Immature natural killer cell (primary cell): ENCODE measurements around the gene AIF1L. TPM values are rescaled to one million over a fixed set of nuclear protein-coding genes. Genes with fewer than 3 reads are reported as not detected.
A peak's percentile ranks its signal among the peaks of the same experiment; 100 is the strongest.

ENCODE experiments used
- DNase-seq, 3 donors: peaks; one replicate each; pipeline ENCODE4 v3.0.0; 2022; ENCODE audit warnings: mixed read lengths in 1 of 3
- H3K27ac Mint-ChIP-seq, 6 donors: one replicate each; pipeline ENCODE4 v1.8.0; 2020; ENCODE audit warnings: mixed read lengths in 6 of 6, mild to moderate bottlenecking in 5 of 6, inconsistent platforms in 4 of 6, moderate library complexity in 3 of 6
- H3K27me3 Mint-ChIP-seq, 3 donors: one replicate each; pipeline ENCODE4 v1.8.0; 2020 to 2021; ENCODE audit warnings: low read depth in 3 of 3, mild to moderate bottlenecking in 3 of 3, mixed read lengths in 3 of 3, moderate library complexity in 3 of 3, inconsistent platforms in 1 of 3
- H3K36me3 Mint-ChIP-seq, 3 donors: one replicate each; pipeline ENCODE4 v1.8.0; 2020; ENCODE audit warnings: mixed read lengths in 3 of 3, inconsistent platforms in 2 of 3, mild to moderate bottlenecking in 2 of 3
- H3K4me1 Mint-ChIP-seq, 2 donors: one replicate each; pipeline ENCODE4 v1.8.0; 2020; ENCODE audit warnings: inconsistent platforms in 2 of 2, mild to moderate bottlenecking in 2 of 2, mixed read lengths in 2 of 2, moderate library complexity in 1 of 2
- H3K4me3 Mint-ChIP-seq, 5 donors: one replicate each; pipeline ENCODE4 v1.8.0; 2020; ENCODE audit warnings: mild to moderate bottlenecking in 5 of 5, mixed read lengths in 5 of 5, inconsistent platforms in 3 of 5, moderate library complexity in 3 of 5
- H3K9me3 Mint-ChIP-seq, 6 donors: one replicate each; pipeline ENCODE4 v1.8.0; 2020; ENCODE audit warnings: mild to moderate bottlenecking in 6 of 6, mixed read lengths in 6 of 6, inconsistent platforms in 4 of 6, moderate library complexity in 3 of 6
- polyA plus RNA-seq, 3 donors: library from polyadenylated mRNA; unstranded; fragments of 300-500 nt; fragmentation: Illumina TruSeq; gene quantifications; one replicate each; pipeline ENCODE4 v1.2.3, GENCODE V29; 2021

The AIF1L gene
- polyA plus RNA-seq, 3 donors from 2014 or later = not detected

GRCh38 chr9:131165523-131165922 lies 69.2 kb downstream of the AIF1L start:
- H3K4me3 Mint-ChIP-seq = no peak overlapping the region
- no peaks in the 10 kb centered on the region for H3K4me1 Mint-ChIP-seq
- no peaks in the 10 kb centered on the region for H3K9me3 Mint-ChIP-seq
- H3K27me3 Mint-ChIP-seq = peaks cover 0 to 1% (median 0%) of the 10 kb centered on the region in 3 donors
- DNase-seq = no peak
- H3K36me3 Mint-ChIP-seq = peaks cover 28 to 55% (median 32%) of the 10 kb centered on the region in 3 donors
- H3K27ac Mint-ChIP-seq = no peak overlapping the region

GRCh38 chr9:131167146-131167692 lies 70.9 kb downstream of the AIF1L start:
- H3K9me3 Mint-ChIP-seq = no peaks in the 10 kb centered on the region
- peaks cover 0 to 1% (median 0%) of the 10 kb centered on the region in 3 donors for H3K27me3 Mint-ChIP-seq
- H3K4me3 Mint-ChIP-seq = no peak overlapping the region
- DNase-seq = no peak
- H3K27ac Mint-ChIP-seq = peak overlapping the region in 1 of 6 donors; percentile 21
- no peaks in the 10 kb centered on the region for H3K4me1 Mint-ChIP-seq
- H3K36me3 Mint-ChIP-seq = peaks cover 28 to 56% (median 39%) of the 10 kb centered on the region in 3 donors

GRCh38 chr9:131167936-131168335 lies 71.6 kb downstream of the AIF1L start:
- Mint-ChIP-seq H3K36me3 (peaks cover 29 to 57% (median 35%) of the 10 kb centered on the region in 3 donors), H3K27ac (peak overlapping the region in 1 of 6 donors; percentile 21), H3K4me3 (no peak overlapping the region), H3K4me1 (no peaks in the 10 kb centered on the region), H3K9me3 (no peaks in the 10 kb centered on the region), H3K27me3 (no peaks in the 10 kb centered on the region)
- DNase-seq = no peak

GRCh38 chr9:131169563-131170240 lies 73.4 kb downstream of the AIF1L start:
- peaks cover 18 to 56% (median 28%) of the 10 kb centered on the region in 3 donors for H3K36me3 Mint-ChIP-seq
- no peak overlapping the region for H3K4me3 Mint-ChIP-seq
- no peak for DNase-seq
- H3K9me3 Mint-ChIP-seq = no peaks in the 10 kb centered on the region
- no peaks in the 10 kb centered on the region for H3K27me3 Mint-ChIP-seq
- no peaks in the 10 kb centered on the region for H3K4me1 Mint-ChIP-seq
- H3K27ac Mint-ChIP-seq = no peak overlapping the region

Other genes with a start within 250 kb of the AIF1L start
- not detected for gene QRFP, start 199.7 kb upstream of the AIF1L start, polyA plus RNA-seq
- not detected for gene FIBCD1, start 157.3 kb upstream of the AIF1L start, polyA plus RNA-seq
- not detected for gene LAMC3, start 87.4 kb upstream of the AIF1L start, polyA plus RNA-seq
- 10 to 100 TPM in 1 of 3 donors, 1 to 10 TPM in 2; 4.9 to 20.1 (median 9.9) TPM for gene NUP214, start 29.1 kb downstream of the AIF1L start, polyA plus RNA-seq
- gene FAM78A, start 180.0 kb downstream of the AIF1L start, polyA plus RNA-seq = 10 to 100 TPM in 1 of 3 donors, 1 to 10 TPM in 2; 5.0 to 20.8 (median 7.5) TPM
- 1 to 10 TPM in 2 of 3 donors, under 1 TPM in 1; 0.44 to 1.4 (median 1.2) TPM for gene PLPP7, start 193.2 kb downstream of the AIF1L start, polyA plus RNA-seq